ENCODE results near the gene PRKCI.
"Not testable (repeated sequence)": the region's sequence is repeated elsewhere in the genome, so short reads cannot be mapped to it uniquely, and the experiment has no call there.

The PRKCI gene

GRCh38 chr3:170343859-170344258 lies 121.6 kb downstream of the PRKCI start:
- DNase-seq (ENCODE audit: low spot score) = not testable (repeated sequence)

DNA sequence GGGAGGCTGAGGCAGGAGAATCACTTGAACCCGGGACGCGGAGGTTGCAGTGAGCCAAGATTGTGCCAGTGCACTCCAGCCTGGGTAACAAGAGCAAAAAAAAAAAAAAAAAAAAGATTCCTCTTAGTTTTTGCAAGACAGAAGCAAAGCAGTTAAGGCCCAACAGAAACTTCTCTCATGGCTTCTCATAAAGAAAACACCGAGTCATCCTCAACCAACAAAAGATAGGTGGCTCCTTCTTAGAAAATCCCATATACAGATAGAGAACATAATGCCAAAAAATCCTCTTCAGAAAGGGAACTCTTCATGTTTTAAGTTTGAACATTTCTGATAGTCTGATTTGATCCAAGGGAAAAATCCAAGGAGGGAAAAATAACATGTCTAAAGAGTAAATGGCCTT lies 122.7 kb downstream of the PRKCI start:
- DNase-seq (ENCODE audit: low spot score) = no peak

- DNase-seq (ENCODE audit: low spot score) = no peak
Measured at GRCh38 chr3:170346481-170347392, 124.5 kb downstream of the PRKCI start.

DNA sequence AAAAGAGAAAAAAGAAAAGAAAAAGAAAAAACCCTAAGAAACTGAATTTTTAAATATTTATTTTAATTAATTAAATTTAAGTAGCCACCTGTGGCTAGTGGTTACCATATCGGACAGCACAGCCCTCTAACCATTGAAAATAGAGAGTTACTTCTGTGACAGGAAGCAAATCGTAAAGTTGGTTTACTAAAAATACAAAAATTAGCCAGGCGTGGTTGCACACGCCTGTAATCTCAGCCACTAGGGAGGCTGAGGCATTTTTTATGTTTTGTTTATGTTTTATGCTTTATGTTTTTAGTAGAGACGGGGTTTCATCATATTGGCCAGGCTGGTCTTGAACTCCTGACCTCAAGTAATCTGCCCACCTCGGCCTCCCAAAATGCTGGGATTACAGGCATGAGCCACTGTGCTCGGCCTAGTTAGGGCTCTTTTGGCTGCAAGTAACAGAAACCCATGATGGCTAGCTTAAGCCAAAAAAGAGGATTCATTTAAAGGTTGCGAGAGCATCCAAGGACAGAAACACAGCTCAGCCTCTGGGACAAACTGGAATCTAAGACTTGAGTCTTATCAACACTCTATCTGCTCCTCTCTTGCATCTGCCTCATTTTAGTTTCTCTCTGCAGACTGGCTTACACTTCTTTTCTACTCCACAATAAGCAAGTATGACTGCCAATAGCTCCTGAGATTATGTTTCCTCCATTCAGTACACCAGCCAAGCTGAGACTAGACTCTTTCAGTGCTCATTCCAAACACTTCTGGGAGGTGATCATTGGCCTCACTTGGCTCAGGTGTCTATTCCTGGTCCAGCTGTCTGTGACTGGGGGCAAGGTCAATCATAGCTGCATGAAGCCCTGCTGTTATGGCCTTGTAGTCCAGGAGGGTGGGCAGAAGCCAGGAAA lies 128.5 kb downstream of the PRKCI start:
- no peak for DNase-seq (ENCODE audit: low spot score)

GRCh38 chr3:170352936-170353335 lies 130.7 kb downstream of the PRKCI start:
- DNase-seq (ENCODE audit: low spot score) = no peak

GRCh38 chr3:170353485-170353884 lies 131.3 kb downstream of the PRKCI start:
- DNase-seq (ENCODE audit: low spot score) = no peak

DNA sequence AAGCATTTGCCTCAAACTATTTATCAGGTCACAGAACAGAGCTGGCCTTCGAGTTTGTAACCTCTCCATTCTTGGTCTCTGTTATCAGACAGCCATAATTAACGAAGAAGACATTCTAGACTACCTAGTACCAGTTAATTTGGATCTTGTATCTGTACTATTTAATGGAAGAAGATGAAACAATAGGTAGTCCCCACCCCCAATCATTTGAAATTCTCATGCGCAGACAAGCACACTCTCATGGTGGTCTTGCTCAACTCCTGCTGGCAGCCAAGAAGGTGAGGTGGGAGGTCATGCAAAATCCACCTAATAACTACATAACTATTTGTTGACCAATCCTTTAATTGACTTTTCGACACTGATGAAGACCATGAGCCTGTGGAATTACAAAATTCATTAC lies 132.5 kb downstream of the PRKCI start:
- DNase-seq (ENCODE audit: low spot score) = no peak
